H1 (cell line): Measurements from ENCODE around the gene PBX1. TPM values are rescaled to one million over a fixed set of nuclear protein-coding genes. Genes with fewer than 3 reads are reported as not detected.

Source experiments
- CTCF ChIA-PET: fragments of 300-600 bp; sonication (Branson Sonifier 250); formaldehyde crosslinking; loops from one replicate; lab custom pipeline; 2021; ENCODE audit not compliant: partially characterized antibody; lab: Charles Lee
- POLR2A ChIA-PET: fragments of 300-600 bp; sonication (Branson Sonifier 250); formaldehyde crosslinking; loops from one replicate; lab custom pipeline; 2021; ENCODE audit warnings: inconsistent platforms; ENCODE audit not compliant: partially characterized antibody; lab: Charles Lee
- DNase-seq, 2 experiments: peaks; one replicate each; pipeline versions ENCODE4 v3.0.0 to v3.0.0-alpha.2; 2010 to 2022; ENCODE audit warnings: low spot score in 2 of 2, low read depth in 1 of 2, mixed read lengths in 1 of 2
- FAIRE-seq: peaks from 2 replicates; lab custom pipeline; 2011; peaks lifted over from hg19 to GRCh38; lab: Jason Lieb, UNC
- H2AFZ ChIP-seq: 2 replicates; pipeline ENCODE4 v1.8.1; 2012; ENCODE audit warnings: low read length, inconsistent platforms
- H2AK5ac ChIP-seq: 2 replicates; pipeline ENCODE4 v1.6.1; 2013; ENCODE audit warnings: low read depth, low read length
- H2BK120ac ChIP-seq: replicated peaks from 2 replicates; pipeline ENCODE3; 2013; ENCODE audit warnings: low read depth, low read length, inconsistent platforms
- H2BK12ac ChIP-seq: 2 replicates; pipeline ENCODE4 v1.6.1; 2013; ENCODE audit warnings: low read depth, low read length
- H2BK15ac ChIP-seq: 2 replicates; pipeline ENCODE4 v1.6.1; 2013; ENCODE audit warnings: low read length
- H2BK20ac ChIP-seq: 2 replicates; pipeline ENCODE4 v1.6.1; 2013; ENCODE audit warnings: low read length
- H2BK5ac ChIP-seq: 2 replicates; pipeline ENCODE4 v1.6.1; 2013; ENCODE audit warnings: low read depth, low read length
- H3K14ac ChIP-seq: 2 replicates; pipeline ENCODE4 v1.6.1; 2013; ENCODE audit warnings: inconsistent platforms; ENCODE audit not compliant: insufficient read length
- H3K18ac ChIP-seq: 2 replicates; pipeline ENCODE4 v1.6.1; 2013; ENCODE audit warnings: low read length; ENCODE audit errors: extremely low read depth
- H3K23ac ChIP-seq: 2 replicates; pipeline ENCODE4 v1.6.1; 2013; ENCODE audit warnings: inconsistent platforms; ENCODE audit not compliant: insufficient read length
- H3K23me2 ChIP-seq: 2 replicates; pipeline ENCODE4 v1.6.1; 2013; ENCODE audit warnings: low read depth, low read length
- H3K27ac ChIP-seq: 2 replicates; pipeline ENCODE4 v1.6.1; 2011; ENCODE audit warnings: low read depth, low read length, inconsistent platforms
- H3K27me3 ChIP-seq, 4 experiments: replicated peaks in 1 of 4; 1 replicate in 1 of 4; 2 replicates in 3 of 4; pipeline versions ENCODE4 v1.6.1 to v1.8.1; 2011 to 2013; ENCODE audit warnings: low read length in 3 of 4, mild to moderate bottlenecking in 3 of 4, inconsistent platforms in 2 of 4, mixed read lengths in 2 of 4, moderate library complexity in 1 of 4; ENCODE audit not compliant: control insufficient read depth in 3 of 4, insufficient read depth in 3 of 4; ENCODE audit errors: extremely low read depth in 1 of 4
- H3K36me3 ChIP-seq, 4 experiments: 2 replicates each; pipeline versions ENCODE4 v1.6.1 to v1.8.1; 2011 to 2013; ENCODE audit warnings: mild to moderate bottlenecking in 4 of 4, low read length in 3 of 4, moderate library complexity in 2 of 4, control low read depth in 1 of 4, inconsistent platforms in 1 of 4; ENCODE audit not compliant: insufficient read depth in 4 of 4, control insufficient read depth in 2 of 4
- H3K4ac ChIP-seq: replicated peaks from 2 replicates; pipeline ENCODE3; 2013; ENCODE audit warnings: low read length, low read depth, mixed read lengths, inconsistent platforms; ENCODE audit not compliant: insufficient read length
- H3K4me1 ChIP-seq, 4 experiments: replicated peaks in 1 of 4; 1 replicate in 1 of 4; 2 replicates in 3 of 4; pipeline versions ENCODE4 v1.6.1 to v1.8.1; 2011 to 2013; ENCODE audit warnings: low read length in 3 of 4, inconsistent platforms in 2 of 4, mixed read lengths in 1 of 4; ENCODE audit not compliant: insufficient read depth in 4 of 4, control insufficient read depth in 3 of 4
- H3K4me2 ChIP-seq, 2 experiments: 2 replicates each; pipeline versions ENCODE4 v1.6.1 to v1.8.1; 2011 to 2013; ENCODE audit warnings: low read depth in 2 of 2, low read length in 2 of 2, control low read depth in 1 of 2, inconsistent platforms in 1 of 2, mild to moderate bottlenecking in 1 of 2; ENCODE audit not compliant: insufficient read depth in 1 of 2
- H3K4me3 ChIP-seq, 4 experiments: fragments of 200-600, 300-600 bp in 1 of 4; sonication (generic), shearing (Covaris generic), sonication (Bioruptor Twin) in 1 of 4; 2 replicates each; pipeline versions ENCODE4 v1.5.1 to v1.8.1; 2011 to 2016; ENCODE audit warnings: low read length in 4 of 4, low read depth in 3 of 4, control low read depth in 2 of 4, inconsistent platforms in 2 of 4, mild to moderate bottlenecking in 2 of 4, mixed read lengths in 1 of 4, moderate library complexity in 1 of 4; ENCODE audit not compliant: insufficient read depth in 2 of 4; ENCODE audit errors: extremely low read depth in 1 of 4
- H3K56ac ChIP-seq: replicated peaks from 2 replicates; pipeline ENCODE3; 2013; ENCODE audit warnings: low read depth, mild to moderate bottlenecking, mixed read lengths, low read length, inconsistent platforms; ENCODE audit not compliant: insufficient read length
- H3K79me1 ChIP-seq: 2 replicates; pipeline ENCODE4 v1.6.1; 2013; ENCODE audit warnings: low read depth, low read length, control low read depth
- H3K79me2 ChIP-seq, 2 experiments: 2 replicates each; pipeline versions ENCODE4 v1.6.1 to v1.8.1; 2012 to 2013; ENCODE audit warnings: low read length in 2 of 2, mild to moderate bottlenecking in 2 of 2, inconsistent platforms in 1 of 2; ENCODE audit not compliant: insufficient read depth in 2 of 2, control insufficient read depth in 1 of 2
- H3K9ac ChIP-seq, 4 experiments: replicated peaks in 1 of 4; 1 replicate in 1 of 4; 2 replicates in 3 of 4; pipeline versions ENCODE4 v1.6.1 to v1.8.1; 2011 to 2013; ENCODE audit warnings: low read depth in 3 of 4, low read length in 3 of 4, control low read depth in 2 of 4, mild to moderate bottlenecking in 2 of 4, moderate library complexity in 2 of 4, inconsistent platforms in 1 of 4; ENCODE audit errors: extremely low read depth in 1 of 4
- H3K9me3 ChIP-seq, 2 experiments: 2 replicates each; pipeline versions ENCODE4 v1.6.1 to v1.8.1; 2012 to 2013; ENCODE audit warnings: mild to moderate bottlenecking in 2 of 2, moderate library complexity in 2 of 2, control low read depth in 1 of 2, inconsistent platforms in 1 of 2, low read depth in 1 of 2, low read length in 1 of 2, mixed read lengths in 1 of 2; ENCODE audit not compliant: insufficient read depth in 2 of 2
- H4K20me1 ChIP-seq, 2 experiments: replicated peaks in 1 of 2; 2 replicates each; pipeline versions ENCODE3 to v1.8.1; 2011 to 2013; ENCODE audit warnings: inconsistent platforms in 2 of 2, low read length in 2 of 2, mild to moderate bottlenecking in 1 of 2; ENCODE audit not compliant: insufficient read depth in 2 of 2, control insufficient read depth in 1 of 2
- H4K5ac ChIP-seq: 2 replicates; pipeline ENCODE4 v1.6.1; 2013; ENCODE audit warnings: low read length, low read depth, mixed read lengths, inconsistent platforms; ENCODE audit not compliant: insufficient read length
- H4K8ac ChIP-seq: 2 replicates; pipeline ENCODE4 v1.8.0; 2013; ENCODE audit warnings: mild to moderate bottlenecking, moderate library complexity, low read length, inconsistent platforms; ENCODE audit not compliant: insufficient read depth; ENCODE audit errors: extremely low read depth
- H4K91ac ChIP-seq: replicated peaks from 2 replicates; pipeline ENCODE3; 2013; ENCODE audit warnings: low read length, mixed read lengths, inconsistent platforms; ENCODE audit not compliant: insufficient read length
- ASH2L ChIP-seq: fragments of 200-600, 300-600 bp; sonication (generic); IDR thresholded peaks from one replicate; pipeline ENCODE4 v1.7.1; 2017; ENCODE audit warnings: low read length
- KDM1A ChIP-seq: fragments of 200-600, 300-600 bp; sonication (generic); IDR thresholded peaks from 2 replicates; pipeline ENCODE4 v1.7.1; 2016; ENCODE audit warnings: mild to moderate bottlenecking, low read length, borderline replicate concordance
- POU5F1 ChIP-seq: IDR thresholded peaks from 2 replicates; pipeline ENCODE4 v1.6.1; 2011; ENCODE audit warnings: low read depth, mild to moderate bottlenecking, low read length, moderate library complexity
- RAD21 ChIP-seq, 2 experiments: IDR thresholded peaks in 1 of 2; conservative IDR thresholded peaks in 1 of 2; 2 replicates each; pipeline ENCODE4 v1.6.1; 2011; ENCODE audit warnings: low read depth in 2 of 2, low read length in 2 of 2, improper control_type of control experiment in 1 of 2, inconsistent platforms in 1 of 2, mild to moderate bottlenecking in 1 of 2, moderate library complexity in 1 of 2
- TBP ChIP-seq: IDR thresholded peaks from 2 replicates; pipeline ENCODE4 v1.6.1; 2011; ENCODE audit warnings: low read depth, low read length, improper control_type of control experiment
- WGBS, 2 experiments: shearing (Covaris generic) in 1 of 2; methylation state at CpG; one replicate each; pipeline versions ENCODE4 v1.1.6 to v1.1.7; 2013 to 2015; ENCODE audit warnings: low lambda C conversion rate in 2 of 2, mixed read lengths in 2 of 2, inconsistent platforms in 1 of 2, low coverage in 1 of 2, missing lambda C conversion rate in 1 of 2; ENCODE audit not compliant: insufficient replicate concordance in 2 of 2, insufficient coverage in 1 of 2, insufficient read length in 1 of 2; ENCODE audit errors: extremely low coverage in 1 of 2, missing lambda C conversion rate in 1 of 2; 5-methylcytosine and 5-hydroxymethylcytosine counted together
- polyA plus RNA-seq, 7 experiments: library from polyadenylated mRNA; depleted of rRNA in 3 of 7; stranded (reverse) in 5 of 7; unstranded in 2 of 7; fragments of >200 nt in 5 of 7; fragments of 200-250 nt in 2 of 7; gene quantifications; 1 replicate in 5 of 7; 2 replicates in 1 of 7; 4 replicates in 1 of 7; pipeline versions ENCODE4 v1.2.1 to v1.2.3, GENCODE V29; 2011 to 2013; ENCODE audit warnings: missing spikeins in 2 of 7, mixed read lengths in 2 of 7
- total RNA-seq: library from RNA; stranded (reverse); fragmentation: NEBNext Ultra II Directional; extraction: Animal tissue kit (Norgen Biotek cat#: 25700); gene quantifications from 2 replicates; pipeline ENCODE4 v1.2.1, GENCODE V29; 2021
- TF ChIP-seq, protein P1 (sequence below), 3 experiments: IDR thresholded peaks; 1 replicate in 2 of 3; 2 replicates in 1 of 3; pipeline versions ENCODE4 v1.5.1 to v1.6.1; 2011; ENCODE audit warnings: low read length in 3 of 3, mild to moderate bottlenecking in 3 of 3, inconsistent platforms in 2 of 3, low read depth in 1 of 3, moderate library complexity in 1 of 3; ENCODE audit not compliant: insufficient read depth in 1 of 3; ENCODE audit errors: control extremely low read depth in 1 of 3

Gene PBX1
- total and polyA plus RNA-seq, 2 of the 8 experiments (the other 6 are each of a cell fraction or from before 2014, with no cell fraction given): 87.4 to 124 TPM

DNA sequence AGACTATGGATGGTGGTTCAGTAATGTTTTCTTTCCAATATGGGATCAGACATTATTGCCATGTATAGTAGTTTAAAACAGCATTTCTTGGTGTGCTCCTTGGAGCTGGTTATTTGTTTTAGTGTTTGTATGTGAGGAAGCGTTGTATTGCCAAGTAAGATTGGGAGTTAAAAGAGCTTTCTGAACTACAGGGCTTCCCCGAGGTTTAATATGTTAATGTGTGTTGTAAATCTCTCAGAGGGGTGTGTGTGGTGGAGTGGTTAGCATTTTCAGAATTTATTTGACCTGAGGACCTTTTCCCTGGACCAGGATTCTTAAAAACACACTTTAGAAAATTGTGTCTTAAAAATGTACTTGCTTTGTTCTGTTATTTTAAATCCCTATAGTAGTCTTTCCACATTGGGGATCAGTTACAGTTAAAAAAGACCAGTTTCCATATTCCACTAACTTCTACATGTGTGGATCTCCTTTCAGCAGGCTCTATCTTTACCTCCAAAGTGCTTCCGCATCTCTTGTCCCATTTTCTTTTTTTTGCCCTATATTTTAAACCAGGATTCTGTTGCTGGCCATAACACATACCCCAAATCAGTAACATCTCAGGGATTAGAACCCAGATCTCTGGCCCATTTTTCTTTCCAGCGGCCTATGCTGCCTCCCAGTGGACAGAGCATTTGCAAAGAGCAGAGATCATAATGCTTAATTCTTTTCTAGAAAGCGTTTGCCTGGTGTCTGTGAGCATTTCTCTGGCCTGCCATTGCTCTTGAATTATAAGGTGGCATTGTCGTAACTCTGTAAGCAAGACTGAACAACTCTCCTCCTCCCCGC, 58.6 kb downstream of the PBX1 start:
- Histone ChIP-seq H3K9ac (no peak overlapping the region), H2BK20ac (peak overlapping the region; percentile 6; the same call in 1 of the 2 replicates), H3K9me3 (no peaks in the 10 kb centered on the region), H3K18ac (no peak overlapping the region; the same call in none of the 2 replicates), H4K20me1 (peaks cover 22 to 23% of the 10 kb centered on the region in 2 experiments), H4K5ac (no peak overlapping the region), H3K23me2 (no peaks in the 10 kb centered on the region; the same call in 1 of the 2 replicates), H4K8ac (no peak overlapping the region), H3K4ac (no peak overlapping the region), H2AK5ac (no peak overlapping the region), H2BK5ac (no peak overlapping the region; the same call in 1 of the 2 replicates), H3K56ac (no peak overlapping the region), H2BK15ac (no peak overlapping the region), H3K79me2 (peaks cover 12 to 98% of the 10 kb centered on the region in 2 experiments), H3K27ac (no peak overlapping the region), H3K36me3 (peaks cover 0 to 2% (median 0%) of the 10 kb centered on the region in 4 experiments; a peak in 2 of 8 replicates), H3K14ac (no peak overlapping the region), H3K4me1 (peaks cover 13 to 46% (median 31%) of the 10 kb centered on the region in 4 experiments), H3K4me3 (0 out of 8 replicates have a peak overlapping the region, but pooled peaks of 1 of the 4 experiments have one; percentile 0), H3K79me1 (peaks cover 10% of the 10 kb centered on the region), H2BK12ac (no peak overlapping the region), H3K23ac (no peak overlapping the region), H2AFZ (no peak overlapping the region), H2BK120ac (no peak overlapping the region), H3K4me2 (peak overlapping the region; percentile 23 to 46; a peak in 1 of 4 replicates), H3K27me3 (no peaks in the 10 kb centered on the region), H4K91ac (no peak overlapping the region)
- ChIA-PET POLR2A (interaction anchor here (0.8 to 1.0 kb wide), 3 partner anchors 15 to 158 kb away, joined by 3 to 5 read pairs (median 3); partner anchors contain the start of gene PBX1), CTCF (interaction anchor here (0.8 to 2.4 kb wide), 27 partner anchors 8 to 456 kb away, joined by 3 to 14 read pairs (median 4); no protein-coding TSS in a partner anchor)
- TF ChIP-seq RAD21 (IDR thresholded peaks at IDR 0.05 in 1 of 2, conservative IDR thresholded peaks at IDR 0.05 in 1 of 2; ENCODE audit: low read depth in 2 of 2, low read length in 2 of 2): peak; percentile 92 to 94
- TF ChIP-seq, protein P1, sequence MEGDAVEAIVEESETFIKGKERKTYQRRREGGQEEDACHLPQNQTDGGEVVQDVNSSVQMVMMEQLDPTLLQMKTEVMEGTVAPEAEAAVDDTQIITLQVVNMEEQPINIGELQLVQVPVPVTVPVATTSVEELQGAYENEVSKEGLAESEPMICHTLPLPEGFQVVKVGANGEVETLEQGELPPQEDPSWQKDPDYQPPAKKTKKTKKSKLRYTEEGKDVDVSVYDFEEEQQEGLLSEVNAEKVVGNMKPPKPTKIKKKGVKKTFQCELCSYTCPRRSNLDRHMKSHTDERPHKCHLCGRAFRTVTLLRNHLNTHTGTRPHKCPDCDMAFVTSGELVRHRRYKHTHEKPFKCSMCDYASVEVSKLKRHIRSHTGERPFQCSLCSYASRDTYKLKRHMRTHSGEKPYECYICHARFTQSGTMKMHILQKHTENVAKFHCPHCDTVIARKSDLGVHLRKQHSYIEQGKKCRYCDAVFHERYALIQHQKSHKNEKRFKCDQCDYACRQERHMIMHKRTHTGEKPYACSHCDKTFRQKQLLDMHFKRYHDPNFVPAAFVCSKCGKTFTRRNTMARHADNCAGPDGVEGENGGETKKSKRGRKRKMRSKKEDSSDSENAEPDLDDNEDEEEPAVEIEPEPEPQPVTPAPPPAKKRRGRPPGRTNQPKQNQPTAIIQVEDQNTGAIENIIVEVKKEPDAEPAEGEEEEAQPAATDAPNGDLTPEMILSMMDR (IDR thresholded peaks at IDR 0.05; ENCODE audit: control extremely low read depth in 1 of 3, insufficient read depth in 1 of 3, low read depth in 1 of 3, low read length in 3 of 3): peak; percentile 6 to 76 (median 76)
- no peak for TF ChIP-seq ASH2L
- TF ChIP-seq POU5F1: no peak
- TF ChIP-seq TBP: no peak
- peak; percentile 17; the same call in 1 of the 2 replicates for TF ChIP-seq KDM1A
- 33% methylated on average over 7 of the region's 7 CpGs; no CpG with 5 or more reads in 1 of the 2 experiments for WGBS, 2 experiments
- FAIRE-seq: peak; percentile 81
- peak; percentile 21 to 72 for DNase-seq
